ENCODE data around the gene ASF1B.
"Not testable (repeated sequence)": the region's sequence is repeated elsewhere in the genome, so short reads cannot be mapped to it uniquely, and the experiment has no call there.

ASF1B gene

GRCh38 chr19:14159059-14159458, 22.7 kb upstream of the ASF1B start:
- FAIRE-seq: no peak

- FAIRE-seq: no peak
Observed at GRCh38 chr19:14158276-14159023, 22.1 kb upstream of the ASF1B start.

GRCh38 chr19:14156971-14157717, 20.8 kb upstream of the ASF1B start:
- no peak for FAIRE-seq

DNA sequence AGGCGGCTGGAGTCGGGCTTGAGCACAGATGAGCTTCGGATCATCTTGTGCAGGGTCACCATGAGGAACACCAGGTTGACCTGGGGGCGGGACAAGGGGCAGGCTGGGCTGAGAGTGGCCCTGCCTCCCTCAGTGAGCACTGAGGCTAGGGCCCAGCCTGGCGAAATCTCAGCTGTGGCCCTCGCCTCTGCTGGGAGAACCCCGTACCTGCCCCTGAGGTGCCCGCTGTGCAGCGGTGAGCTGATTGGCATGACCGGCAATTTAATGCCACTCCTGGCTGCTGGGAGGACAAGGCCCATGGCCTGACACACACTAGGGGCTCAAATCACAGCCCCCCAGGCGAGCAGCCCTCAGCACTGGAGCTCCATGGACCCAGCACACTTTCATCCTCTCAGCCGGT, 19.7 kb upstream of the ASF1B start:
- FAIRE-seq: no peak

DNA sequence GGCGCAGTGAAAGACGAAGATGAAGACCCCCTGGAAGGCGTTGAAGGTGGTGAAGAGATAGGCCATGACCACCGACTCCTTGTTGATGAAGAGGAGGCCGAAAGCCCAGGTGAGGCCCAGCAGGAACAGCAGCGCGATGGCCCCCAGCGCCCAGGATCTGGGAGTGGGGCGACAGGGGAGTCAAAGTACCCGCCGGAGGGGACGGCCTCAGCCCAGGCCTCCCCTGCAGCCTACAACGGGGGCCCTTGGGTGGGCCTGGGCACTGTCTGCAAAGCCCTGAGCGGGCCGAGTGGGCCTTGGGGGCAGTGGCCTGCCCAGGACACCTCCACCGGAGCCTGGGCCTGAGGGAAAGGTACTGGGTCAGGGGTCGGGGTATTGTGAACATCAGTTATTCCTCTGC, 19.0 kb upstream of the ASF1B start:
- FAIRE-seq: no peak

GRCh38 chr19:14152713-14153112, 16.3 kb upstream of the ASF1B start:
- FAIRE-seq: no peak

- no peak for FAIRE-seq
Observed at GRCh38 chr19:14150770-14151661, 14.6 kb upstream of the ASF1B start.

GRCh38 chr19:14150041-14150769, 13.8 kb upstream of the ASF1B start:
- FAIRE-seq: no peak

- FAIRE-seq: peak; percentile 66
Observed at GRCh38 chr19:14149509-14149994, 13.2 kb upstream of the ASF1B start.

DNA sequence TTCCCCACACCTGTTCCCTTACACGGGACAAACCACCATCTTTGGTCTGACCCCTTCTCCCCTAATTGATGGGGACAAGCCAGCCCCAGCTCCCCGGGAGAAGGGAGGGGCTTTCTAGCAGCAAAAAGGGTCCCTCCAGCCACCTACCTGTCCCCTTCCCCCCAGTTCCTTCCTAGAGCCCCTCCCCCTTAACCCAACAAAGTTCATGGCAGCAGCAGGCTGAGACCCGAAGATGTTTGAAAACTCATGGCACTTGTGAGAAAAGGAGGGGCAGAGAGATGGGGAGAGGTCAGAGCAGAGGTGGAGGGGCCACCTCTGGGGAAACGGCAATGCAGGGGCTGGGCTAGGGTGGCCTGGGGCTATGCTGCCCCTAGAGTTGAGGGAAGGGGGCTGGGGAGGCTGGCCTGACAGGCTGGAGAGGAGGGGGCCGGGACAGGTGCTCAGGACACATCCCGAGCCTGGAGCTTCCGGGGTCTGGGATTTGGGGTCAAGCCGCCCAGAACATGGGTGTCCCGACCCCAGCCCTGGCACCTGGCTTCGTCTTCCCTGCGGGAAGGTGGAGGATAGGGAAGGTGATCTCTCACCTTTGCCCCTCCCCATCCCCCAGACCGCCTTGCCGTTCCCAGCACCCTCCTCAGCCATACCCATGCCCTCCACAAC, 12.5 kb upstream of the ASF1B start:
- FAIRE-seq: no peak

- no peak for FAIRE-seq
Observed at GRCh38 chr19:14147797-14148605, 11.6 kb upstream of the ASF1B start.

DNA sequence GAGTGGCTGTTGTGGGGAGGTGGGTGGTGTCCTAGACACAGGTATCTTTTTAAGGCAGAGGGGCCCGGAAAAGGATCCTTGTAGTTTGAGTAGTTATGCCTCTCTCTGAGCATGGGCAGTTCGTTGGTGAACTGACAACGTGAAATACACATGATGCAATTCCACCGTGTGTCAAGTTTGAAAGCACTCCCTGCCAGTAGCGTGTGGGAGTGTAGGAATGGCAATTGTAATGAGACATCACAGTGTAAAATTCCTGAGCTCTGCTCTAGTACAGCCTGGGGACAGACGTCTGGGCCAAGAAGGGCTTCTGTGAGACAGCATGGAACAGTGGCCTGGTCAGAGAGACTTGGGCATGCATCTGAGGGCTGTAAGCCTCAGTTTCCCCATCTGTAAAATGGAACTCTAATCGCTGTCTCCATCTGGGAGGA, 10.4 kb upstream of the ASF1B start:
- FAIRE-seq: no peak

DNA sequence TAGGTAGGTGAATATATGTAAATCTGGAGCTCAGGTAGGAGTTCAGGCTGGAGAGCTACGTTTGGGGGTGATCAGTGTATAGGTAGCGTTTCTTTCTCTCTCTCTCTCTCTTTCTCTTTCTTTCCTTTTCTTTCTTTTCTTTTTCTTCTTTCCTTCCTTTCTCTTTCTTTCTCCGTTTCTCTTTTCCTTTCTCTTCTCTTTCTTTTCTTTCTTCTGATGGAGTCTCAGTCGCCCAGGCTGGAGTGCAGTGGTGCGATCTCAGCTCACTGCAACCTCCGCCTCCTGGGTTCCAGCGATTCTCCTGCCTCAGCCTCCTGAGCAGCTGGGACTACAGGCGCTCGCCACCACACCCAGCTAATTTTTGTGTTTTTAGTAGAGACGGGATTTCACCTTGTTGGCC, 9.8 kb upstream of the ASF1B start:
- not testable (repeated sequence) for FAIRE-seq

- no peak for FAIRE-seq
Observed at GRCh38 chr19:14145381-14145780, 9.0 kb upstream of the ASF1B start.

DNA sequence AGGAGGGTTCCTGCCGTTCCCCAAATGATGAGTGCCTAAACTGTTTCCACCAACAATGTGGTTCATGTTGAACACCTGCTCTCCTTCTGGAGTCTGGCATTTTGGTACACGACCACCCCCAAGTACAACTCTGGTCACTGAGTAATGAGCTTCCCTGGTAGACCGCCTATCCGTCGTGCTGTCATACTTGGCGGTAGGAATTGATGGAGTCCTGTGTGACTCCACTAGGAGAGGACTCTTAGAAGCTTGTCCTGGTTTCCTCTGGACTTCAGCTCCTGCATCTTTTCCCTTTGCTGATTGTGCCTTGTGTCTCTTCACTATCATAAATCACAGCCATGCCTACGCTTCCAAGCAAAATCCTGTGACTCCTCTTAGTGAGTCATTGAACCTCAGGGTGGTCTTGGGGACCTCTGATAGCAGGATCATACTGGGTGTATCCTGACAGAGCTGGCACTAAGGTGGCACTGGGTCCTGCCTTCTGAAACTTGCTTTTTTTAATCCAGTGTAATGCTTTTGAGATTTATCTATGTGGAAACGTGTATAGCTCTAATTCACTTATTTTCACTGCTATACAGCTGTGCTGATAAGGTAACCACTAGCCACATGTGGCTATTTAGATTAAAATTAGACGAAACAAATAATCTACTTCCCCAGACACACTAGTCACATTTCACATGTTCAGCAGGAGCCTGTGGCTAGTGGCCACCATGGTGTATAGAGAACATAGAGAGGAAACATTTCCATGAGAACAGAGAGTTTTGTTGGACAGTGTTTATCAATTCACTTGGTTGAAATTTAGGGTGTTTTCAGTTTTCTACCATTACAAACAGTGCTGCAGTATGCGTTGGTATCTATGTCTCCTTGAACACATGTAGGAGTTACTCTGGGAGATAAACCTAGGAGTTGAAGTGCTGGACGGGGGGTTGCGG, 6.1 kb upstream of the ASF1B start:
- no peak for FAIRE-seq

- no peak for FAIRE-seq
Observed at GRCh38 chr19:14141041-14141440, 4.7 kb upstream of the ASF1B start.

- FAIRE-seq: no peak
Observed at GRCh38 chr19:14139944-14140343, 3.6 kb upstream of the ASF1B start.

DNA sequence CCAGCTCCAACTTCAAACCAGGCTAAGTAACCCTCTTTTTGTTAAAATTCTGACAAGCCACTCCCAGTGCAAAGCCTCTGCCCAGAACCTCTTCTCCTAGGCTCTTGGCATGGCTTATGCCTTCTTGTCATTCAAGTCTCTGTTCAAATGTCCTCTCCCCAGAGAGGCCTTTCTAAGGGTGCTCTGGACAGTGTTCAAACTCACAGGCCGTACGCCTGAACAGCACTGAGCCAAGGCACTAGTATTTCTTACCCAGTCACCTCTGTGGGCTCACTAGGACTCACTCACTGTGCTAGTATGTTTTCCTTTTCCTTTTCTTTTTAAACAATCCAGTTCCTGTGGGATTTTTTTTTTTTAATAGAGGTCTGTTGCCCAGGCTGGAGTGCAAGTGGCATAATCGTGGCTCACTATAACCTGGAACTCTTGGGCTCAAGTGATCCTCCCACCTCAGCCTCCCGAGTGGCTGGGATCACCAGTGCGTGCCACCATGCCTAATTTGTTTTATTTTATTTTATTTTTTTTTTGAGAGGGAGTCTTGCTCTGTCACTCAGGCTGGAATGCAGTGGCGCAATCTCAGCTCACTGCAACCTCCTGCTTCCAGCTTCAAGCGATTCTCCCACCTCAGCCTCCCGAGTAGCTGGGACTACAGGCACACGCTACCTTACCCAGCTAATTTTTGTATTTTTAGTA, 2.3 kb upstream of the ASF1B start:
- no peak for FAIRE-seq

GRCh38 chr19:14135985-14136508, 342 bp downstream of the ASF1B start:
- no peak for FAIRE-seq
